PFSK-1 (cell line): ENCODE data around the gene LGALS9.

Experiments
- POLR2AphosphoS5 ChIP-seq: IDR thresholded peaks from 2 replicates; pipeline ENCODE4 v1.6.1; 2012; ENCODE audit warnings: low read depth, mild to moderate bottlenecking, control low read depth, low read length, moderate library complexity
- TAF1 ChIP-seq: IDR thresholded peaks from 2 replicates; pipeline ENCODE4 v1.6.1; 2012; ENCODE audit warnings: low read length, control low read depth, borderline replicate concordance; ENCODE audit not compliant: insufficient read depth
- TF ChIP-seq, protein P1 (sequence below), 2 experiments: IDR thresholded peaks; 2 replicates each; pipeline versions ENCODE4 v1.6.1 to v1.8.0; 2011 to 2012; ENCODE audit warnings: low read depth in 2 of 2, low read length in 2 of 2, control low read depth in 1 of 2, inconsistent platforms in 1 of 2, mild to moderate bottlenecking in 1 of 2, moderate library complexity in 1 of 2; ENCODE audit not compliant: insufficient read depth in 1 of 2

DNA sequence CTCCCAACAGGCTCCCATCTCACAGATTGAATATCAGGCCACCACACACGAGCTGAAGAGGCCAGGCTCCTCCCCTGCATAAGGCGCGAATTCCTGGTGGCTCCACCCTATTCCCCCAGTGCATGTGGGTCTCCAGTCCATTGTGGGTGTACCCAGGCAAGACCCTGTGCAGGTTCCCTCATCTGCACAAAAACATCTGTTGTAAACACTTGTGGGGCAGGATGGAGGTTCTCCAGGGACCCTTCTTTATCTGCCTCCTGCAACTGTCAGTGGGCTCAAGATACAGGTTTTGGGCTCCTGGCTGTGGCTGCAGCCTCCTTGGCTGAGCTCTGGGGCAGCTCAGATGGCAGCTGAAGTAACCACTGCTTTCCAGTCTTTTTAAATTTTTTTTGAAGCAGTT, 17.6 kb upstream of the LGALS9 start:
- TF ChIP-seq, protein P1, sequence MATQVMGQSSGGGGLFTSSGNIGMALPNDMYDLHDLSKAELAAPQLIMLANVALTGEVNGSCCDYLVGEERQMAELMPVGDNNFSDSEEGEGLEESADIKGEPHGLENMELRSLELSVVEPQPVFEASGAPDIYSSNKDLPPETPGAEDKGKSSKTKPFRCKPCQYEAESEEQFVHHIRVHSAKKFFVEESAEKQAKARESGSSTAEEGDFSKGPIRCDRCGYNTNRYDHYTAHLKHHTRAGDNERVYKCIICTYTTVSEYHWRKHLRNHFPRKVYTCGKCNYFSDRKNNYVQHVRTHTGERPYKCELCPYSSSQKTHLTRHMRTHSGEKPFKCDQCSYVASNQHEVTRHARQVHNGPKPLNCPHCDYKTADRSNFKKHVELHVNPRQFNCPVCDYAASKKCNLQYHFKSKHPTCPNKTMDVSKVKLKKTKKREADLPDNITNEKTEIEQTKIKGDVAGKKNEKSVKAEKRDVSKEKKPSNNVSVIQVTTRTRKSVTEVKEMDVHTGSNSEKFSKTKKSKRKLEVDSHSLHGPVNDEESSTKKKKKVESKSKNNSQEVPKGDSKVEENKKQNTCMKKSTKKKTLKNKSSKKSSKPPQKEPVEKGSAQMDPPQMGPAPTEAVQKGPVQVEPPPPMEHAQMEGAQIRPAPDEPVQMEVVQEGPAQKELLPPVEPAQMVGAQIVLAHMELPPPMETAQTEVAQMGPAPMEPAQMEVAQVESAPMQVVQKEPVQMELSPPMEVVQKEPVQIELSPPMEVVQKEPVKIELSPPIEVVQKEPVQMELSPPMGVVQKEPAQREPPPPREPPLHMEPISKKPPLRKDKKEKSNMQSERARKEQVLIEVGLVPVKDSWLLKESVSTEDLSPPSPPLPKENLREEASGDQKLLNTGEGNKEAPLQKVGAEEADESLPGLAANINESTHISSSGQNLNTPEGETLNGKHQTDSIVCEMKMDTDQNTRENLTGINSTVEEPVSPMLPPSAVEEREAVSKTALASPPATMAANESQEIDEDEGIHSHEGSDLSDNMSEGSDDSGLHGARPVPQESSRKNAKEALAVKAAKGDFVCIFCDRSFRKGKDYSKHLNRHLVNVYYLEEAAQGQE (IDR thresholded peaks at IDR 0.05; ENCODE audit: insufficient read depth in 1 of 2, low read depth in 2 of 2, low read length in 2 of 2): no peak
- TF ChIP-seq POLR2AphosphoS5: no peak
- TF ChIP-seq TAF1: no peak
